HG02623 (cell line): ENCODE measurements around the gene GABBR2.
"Not testable (repeated sequence)": the region's sequence is repeated elsewhere in the genome, so short reads cannot be mapped to it uniquely, and the experiment has no call there.

Experiments used
- ATAC-seq: cut with Tn5 transposase; IDR thresholded peaks from one replicate; pipeline ENCODE4 v1.9.1; 2021; ENCODE audit warnings: moderate library complexity; ENCODE audit not compliant: unreplicated experiment

GABBR2 gene

GRCh38 chr9:98311541-98311940 is 397.2 kb downstream of the GABBR2 start:
- ATAC-seq, result no peak

- ATAC-seq, result no peak
Measured at GRCh38 chr9:98310752-98311392, 397.9 kb downstream of the GABBR2 start.

GRCh38 chr9:98306384-98307145 is 402.2 kb downstream of the GABBR2 start:
- ATAC-seq, result no peak

DNA sequence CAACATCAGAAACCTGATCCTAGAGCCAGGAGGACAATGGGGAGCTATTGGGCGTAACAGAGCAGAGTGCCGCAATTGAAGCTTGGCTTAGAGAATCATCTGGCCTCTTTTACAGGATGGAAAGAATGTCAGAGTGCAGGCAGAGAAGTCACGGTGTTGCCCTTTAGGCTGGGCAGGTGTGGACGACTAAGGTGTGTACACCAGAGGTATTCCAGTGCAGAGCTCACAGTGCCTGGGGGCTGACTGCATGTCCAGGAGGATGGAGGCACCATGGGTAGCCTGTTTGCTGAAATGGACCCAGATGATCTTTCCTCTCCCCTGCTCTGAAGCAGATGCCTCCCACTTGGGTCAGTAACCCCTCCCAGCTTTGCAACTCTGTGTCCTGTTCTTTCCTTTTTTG is 404.4 kb downstream of the GABBR2 start:
- ATAC-seq, result no peak

- ATAC-seq, result no peak
Measured at GRCh38 chr9:98303633-98304125, 405.1 kb downstream of the GABBR2 start.

DNA sequence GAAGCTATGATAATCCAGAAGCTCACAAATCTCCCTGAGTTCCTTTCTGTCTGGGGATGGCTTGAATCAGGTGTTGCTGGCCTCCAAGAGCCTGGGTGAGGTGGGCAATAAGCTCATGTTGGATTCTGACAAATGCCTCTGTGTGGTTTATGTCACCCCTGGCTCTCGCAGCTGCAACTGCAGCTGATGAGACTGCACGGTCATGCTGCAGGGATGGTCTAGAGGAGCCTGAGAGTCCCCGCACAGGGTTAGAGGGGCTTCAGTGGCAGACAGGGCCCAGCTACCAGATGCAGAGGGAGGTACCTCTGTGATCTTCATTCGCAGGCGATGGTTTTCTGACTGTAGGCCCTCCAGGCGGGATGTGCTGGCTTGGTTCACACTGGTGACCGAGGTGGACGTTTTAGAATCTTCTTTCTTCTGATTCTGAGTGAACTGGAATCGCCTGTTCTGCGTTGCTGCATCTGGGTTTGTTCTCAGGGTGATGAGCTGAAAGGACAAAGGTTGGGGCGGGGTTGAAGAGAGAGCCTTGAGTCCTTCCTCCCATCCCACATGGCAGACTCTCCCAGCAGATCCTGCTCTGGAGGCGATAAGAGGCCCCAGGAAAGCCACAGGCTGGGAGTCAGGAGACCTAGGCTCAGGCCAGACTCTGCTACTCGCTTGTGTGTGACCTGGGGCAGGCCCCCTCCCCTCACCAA is 405.6 kb downstream of the GABBR2 start:
- ATAC-seq, result no peak

- ATAC-seq, result no peak
Measured at GRCh38 chr9:98302150-98302549, 406.6 kb downstream of the GABBR2 start.

DNA sequence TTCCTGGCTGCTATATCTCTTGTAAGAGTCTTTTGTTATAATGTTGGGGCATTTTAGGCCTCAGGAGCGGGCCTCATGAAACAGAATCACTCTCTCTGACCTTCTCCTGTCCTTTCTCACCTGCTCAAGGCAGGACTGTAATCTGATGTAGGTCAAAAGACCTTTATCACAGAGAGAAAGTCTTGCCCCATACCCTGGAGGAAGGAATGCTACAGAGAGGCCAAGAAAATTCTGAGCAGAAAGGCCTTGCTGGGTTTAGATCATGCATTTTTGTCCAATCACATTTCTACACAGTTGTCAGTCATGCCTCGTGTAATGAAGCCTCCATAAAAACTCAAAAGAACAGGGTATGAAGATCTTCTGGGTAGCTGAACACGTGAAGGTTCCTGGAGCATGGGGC is 408.1 kb downstream of the GABBR2 start:
- ATAC-seq, result no peak

- no peak for ATAC-seq
Measured at GRCh38 chr9:98298476-98298875, 410.3 kb downstream of the GABBR2 start.

- no peak for ATAC-seq
Measured at GRCh38 chr9:98295824-98296223, 412.9 kb downstream of the GABBR2 start.

- no peak for ATAC-seq
Measured at GRCh38 chr9:98291820-98292219, 416.9 kb downstream of the GABBR2 start.

GRCh38 chr9:98290411-98290810 is 418.3 kb downstream of the GABBR2 start:
- ATAC-seq, result no peak

DNA sequence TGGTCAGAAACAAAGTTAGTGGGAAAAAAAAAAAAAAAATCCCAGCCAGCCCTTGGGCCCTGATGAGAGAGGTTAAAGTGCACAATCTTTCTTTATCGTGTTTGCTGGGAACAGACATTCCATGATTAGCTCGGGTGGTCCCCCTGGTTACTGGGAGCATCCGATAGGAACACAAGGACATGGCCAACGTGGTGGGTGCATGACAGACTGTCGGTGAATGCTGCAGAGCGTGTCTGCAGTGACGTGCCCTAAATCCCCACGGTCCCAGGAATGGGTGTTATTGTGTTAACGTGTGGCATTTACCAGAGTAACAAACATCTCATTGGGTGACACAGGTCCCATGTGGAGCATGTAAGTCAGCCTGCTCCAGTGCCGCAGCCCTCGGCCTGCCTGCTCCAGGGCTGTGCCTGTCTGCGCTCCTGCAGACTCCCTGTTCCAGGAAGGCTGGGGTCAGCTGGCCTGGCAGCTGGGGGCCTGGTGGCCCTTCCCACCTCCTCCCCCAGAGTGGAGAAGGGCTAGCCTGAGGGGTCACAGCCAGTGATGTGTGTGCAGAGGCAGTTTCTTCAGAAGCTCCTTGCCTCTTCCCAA is 419.0 kb downstream of the GABBR2 start:
- no peak for ATAC-seq

DNA sequence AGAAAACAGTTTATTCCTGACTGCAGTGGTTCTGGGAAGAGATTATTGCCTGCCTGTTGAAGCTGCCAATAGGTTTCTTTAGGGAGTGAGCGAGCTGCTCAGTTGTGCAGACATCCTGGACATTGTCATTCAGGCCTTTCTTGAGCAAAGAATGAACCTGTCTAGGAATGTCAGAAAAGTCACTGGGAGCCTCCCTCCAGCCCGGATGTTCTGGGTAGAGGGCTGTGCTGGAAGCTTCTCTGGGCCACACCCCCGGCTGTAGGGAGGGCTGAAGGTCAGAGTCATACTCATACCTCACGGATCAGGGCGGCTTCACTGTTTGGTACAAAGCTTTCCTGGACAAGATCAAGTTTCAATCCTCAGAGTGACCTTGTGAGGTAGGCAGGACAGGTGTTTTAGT is 419.9 kb downstream of the GABBR2 start:
- no peak for ATAC-seq

DNA sequence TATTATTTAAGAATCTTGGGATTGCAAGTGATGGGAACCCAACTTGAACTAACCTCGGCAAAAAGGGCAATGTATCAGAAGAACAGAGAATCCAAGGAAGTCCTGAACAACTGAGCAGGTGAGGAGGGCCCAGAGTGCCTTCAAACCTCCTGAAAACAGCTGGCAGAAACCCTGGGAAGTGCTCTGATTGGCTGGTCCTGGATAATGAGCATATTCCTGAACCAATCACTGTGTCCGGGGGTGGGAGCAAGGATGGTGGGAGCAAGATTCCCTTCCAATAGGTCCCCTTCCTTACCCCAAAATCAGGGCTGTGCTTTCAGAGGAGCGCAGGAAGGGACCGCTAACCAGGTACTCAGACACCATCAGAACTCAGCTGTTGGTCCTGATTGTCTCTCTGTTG is 421.4 kb downstream of the GABBR2 start:
- no peak for ATAC-seq

DNA sequence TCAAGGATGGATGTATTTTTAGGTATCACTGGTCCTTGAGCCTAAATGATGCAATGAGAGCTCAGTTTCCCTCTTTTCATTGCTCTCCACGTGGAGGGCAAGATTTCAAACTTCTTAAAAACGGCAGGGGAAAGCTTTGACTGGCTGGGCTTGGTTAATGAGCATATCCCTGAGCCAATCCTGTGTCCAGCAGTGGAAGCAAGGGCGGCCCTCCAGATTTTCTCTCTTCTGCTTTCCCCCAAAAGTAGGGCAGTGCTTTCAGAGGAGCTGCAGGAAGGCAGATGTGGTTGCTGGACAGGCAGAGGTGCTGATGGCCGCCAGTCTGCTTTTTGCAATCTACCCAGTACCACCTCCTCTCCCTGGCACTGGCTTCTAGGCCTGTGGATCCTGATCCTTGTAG is 423.3 kb downstream of the GABBR2 start:
- no peak for ATAC-seq

- no peak for ATAC-seq
Measured at GRCh38 chr9:98284754-98285153, 424.0 kb downstream of the GABBR2 start.

DNA sequence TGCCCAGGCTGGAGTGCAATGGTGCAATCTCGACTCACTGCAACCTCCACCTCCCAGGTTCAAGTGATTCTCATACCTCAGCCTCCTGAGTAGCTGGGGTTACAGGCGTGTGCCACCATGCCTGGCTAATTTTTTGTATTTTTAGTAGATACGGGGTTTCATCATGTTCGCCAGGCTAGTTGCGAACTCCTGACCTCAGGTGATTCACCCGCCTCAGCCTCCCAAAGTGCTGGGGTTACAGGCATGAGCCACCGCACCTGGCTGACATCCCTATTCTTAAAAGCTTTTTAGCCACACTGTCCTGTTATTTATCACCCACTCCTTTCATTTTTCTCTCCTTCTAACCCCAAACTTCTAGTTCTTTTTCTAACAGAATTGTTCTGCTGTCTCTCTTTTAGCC is 425.6 kb downstream of the GABBR2 start:
- ATAC-seq, result not testable (repeated sequence)

DNA sequence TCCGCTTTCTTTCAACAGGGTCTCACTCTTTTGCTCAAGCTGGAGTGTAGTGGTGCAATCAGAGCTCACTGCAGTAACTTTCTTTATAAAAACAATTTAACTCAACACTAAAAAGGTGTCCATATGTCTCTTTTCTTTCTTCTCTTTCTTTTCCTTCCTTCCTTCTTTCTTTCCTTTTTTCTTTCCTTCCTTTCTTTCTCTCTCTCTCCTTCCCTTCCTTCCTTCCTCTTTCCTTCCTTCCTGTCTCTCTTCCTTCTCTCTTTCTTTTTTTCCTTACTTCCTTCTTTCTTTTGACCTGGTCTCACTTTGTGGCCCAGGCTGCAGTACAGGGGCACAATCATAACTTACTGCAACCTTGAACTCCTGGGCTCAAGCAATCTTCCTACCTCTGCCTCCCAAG is 427.5 kb downstream of the GABBR2 start:
- ATAC-seq, result no peak

- ATAC-seq, result no peak
Measured at GRCh38 chr9:98280574-98280973, 428.2 kb downstream of the GABBR2 start.

DNA sequence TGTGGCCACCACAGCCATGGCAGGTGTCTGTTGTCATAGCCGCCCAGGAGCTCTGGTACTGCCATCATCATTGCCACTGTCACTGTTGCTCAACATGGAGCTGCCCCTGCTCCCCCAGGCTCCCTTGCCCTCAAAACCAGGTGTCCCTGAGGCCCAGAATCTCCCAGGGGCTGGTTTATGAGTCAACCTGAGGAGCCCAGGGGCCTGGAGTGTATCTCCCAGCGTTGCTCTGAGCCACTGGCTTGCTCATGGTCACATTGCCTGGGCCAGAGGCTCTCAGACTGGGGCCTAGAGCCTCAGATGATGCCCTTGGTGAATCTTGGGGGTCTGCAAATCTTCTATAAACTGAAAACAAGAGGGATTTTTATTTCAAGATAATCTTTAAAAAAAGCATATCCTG is 428.6 kb downstream of the GABBR2 start:
- no peak for ATAC-seq
